Fibroblast of lung (primary cell): Measurements from ENCODE around the gene CEACAM18. TPM values are rescaled to one million over a fixed set of nuclear protein-coding genes. Genes with fewer than 3 reads are reported as not detected.

ENCODE experiments used
- DNase-seq, 2 donors: peaks; one replicate each; pipeline versions ENCODE4 v3.0.0 to v3.0.0-alpha.2; 2010; ENCODE audit warnings: low read depth in 2 of 2
- H2AFZ ChIP-seq: 2 replicates; pipeline ENCODE4 v1.5.1; 2012; ENCODE audit warnings: low read length, control low read depth, inconsistent platforms
- H3K27ac ChIP-seq: 2 replicates; pipeline ENCODE4 v1.5.1; 2011; ENCODE audit warnings: low read length, control low read depth; ENCODE audit not compliant: insufficient read depth
- H3K27me3 ChIP-seq: 2 replicates; pipeline ENCODE4 v1.5.1; 2011; ENCODE audit warnings: mild to moderate bottlenecking, low read length; ENCODE audit not compliant: control insufficient read depth, insufficient read depth
- H3K36me3 ChIP-seq: 2 replicates; pipeline ENCODE4 v1.5.1; 2011; ENCODE audit warnings: low read length; ENCODE audit not compliant: control insufficient read depth, insufficient read depth
- H3K4me1 ChIP-seq: 2 replicates; pipeline ENCODE4 v1.5.1; 2011; ENCODE audit warnings: low read length; ENCODE audit not compliant: control insufficient read depth, insufficient read depth; ENCODE audit errors: extremely low read depth
- H3K4me2 ChIP-seq: 2 replicates; pipeline ENCODE4 v1.5.1; 2011; ENCODE audit warnings: low read length, control low read depth; ENCODE audit not compliant: insufficient read depth; ENCODE audit errors: extremely low read depth
- H3K4me3 ChIP-seq, 4 experiments: fragments of 200-600 bp in 1 of 4; sonication (generic) in 1 of 4; replicated peaks in 1 of 4; 2 replicates each; pipeline ENCODE4 v1.5.1; 2011 to 2016; ENCODE audit warnings: low read length in 4 of 4, low read depth in 3 of 4, mild to moderate bottlenecking in 3 of 4, control low read depth in 2 of 4, inconsistent platforms in 1 of 4, mixed read lengths in 1 of 4; ENCODE audit not compliant: insufficient read depth in 1 of 4; ENCODE audit errors: control extremely low read depth in 1 of 4
- H3K79me2 ChIP-seq: 2 replicates; pipeline ENCODE4 v1.5.1; 2012; ENCODE audit warnings: mild to moderate bottlenecking, low read length, inconsistent platforms; ENCODE audit not compliant: control insufficient read depth, insufficient read depth
- H3K9ac ChIP-seq: 2 replicates; pipeline ENCODE4 v1.5.1; 2011; ENCODE audit warnings: mild to moderate bottlenecking, low read length, control low read depth; ENCODE audit not compliant: insufficient read depth
- H3K9me3 ChIP-seq: 2 replicates; pipeline ENCODE4 v1.5.1; 2012; ENCODE audit warnings: low read depth, low read length; ENCODE audit not compliant: control insufficient read depth, insufficient read depth
- H4K20me1 ChIP-seq: 2 replicates; pipeline ENCODE4 v1.5.1; 2011; ENCODE audit warnings: low read length; ENCODE audit not compliant: control insufficient read depth, insufficient read depth; ENCODE audit errors: extremely low read depth
- EZH2 ChIP-seq: IDR thresholded peaks from 2 replicates; pipeline ENCODE4 v1.5.1; 2012; ENCODE audit warnings: low read length, control low read depth, mild to moderate bottlenecking; ENCODE audit errors: missing control alignments
- polyA plus RNA-seq, 2 donors: library from polyadenylated mRNA; depleted of rRNA in 1 of 2; stranded (reverse) in 1 of 2; unstranded in 1 of 2; fragments of >200 nt; gene quantifications; 2 replicates each; pipeline ENCODE4 v1.2.1, GENCODE V29; 2011 to 2012; ENCODE audit warnings: missing spikeins in 1 of 2
- total RNA-seq: library from RNA; depleted of rRNA; stranded (reverse); fragments of >200 nt; gene quantifications from 2 replicates; pipeline ENCODE4 v1.2.1, GENCODE V29; 2014
- TF ChIP-seq, protein P1 (sequence below), 2 donors: IDR thresholded peaks in 1 of 2; conservative IDR thresholded peaks in 1 of 2; 1 replicate in 1 of 2; 2 replicates in 1 of 2; pipeline ENCODE4 v1.5.1; 2011 to 2012; ENCODE audit warnings: low read length in 2 of 2, control low read depth in 1 of 2, inconsistent platforms in 1 of 2, low read depth in 1 of 2, mild to moderate bottlenecking in 1 of 2

CEACAM18 gene
- total and polyA plus RNA-seq, 2 donors (not counting 1 experiment from before 2014, with no cell fraction given), result not detected

DNA sequence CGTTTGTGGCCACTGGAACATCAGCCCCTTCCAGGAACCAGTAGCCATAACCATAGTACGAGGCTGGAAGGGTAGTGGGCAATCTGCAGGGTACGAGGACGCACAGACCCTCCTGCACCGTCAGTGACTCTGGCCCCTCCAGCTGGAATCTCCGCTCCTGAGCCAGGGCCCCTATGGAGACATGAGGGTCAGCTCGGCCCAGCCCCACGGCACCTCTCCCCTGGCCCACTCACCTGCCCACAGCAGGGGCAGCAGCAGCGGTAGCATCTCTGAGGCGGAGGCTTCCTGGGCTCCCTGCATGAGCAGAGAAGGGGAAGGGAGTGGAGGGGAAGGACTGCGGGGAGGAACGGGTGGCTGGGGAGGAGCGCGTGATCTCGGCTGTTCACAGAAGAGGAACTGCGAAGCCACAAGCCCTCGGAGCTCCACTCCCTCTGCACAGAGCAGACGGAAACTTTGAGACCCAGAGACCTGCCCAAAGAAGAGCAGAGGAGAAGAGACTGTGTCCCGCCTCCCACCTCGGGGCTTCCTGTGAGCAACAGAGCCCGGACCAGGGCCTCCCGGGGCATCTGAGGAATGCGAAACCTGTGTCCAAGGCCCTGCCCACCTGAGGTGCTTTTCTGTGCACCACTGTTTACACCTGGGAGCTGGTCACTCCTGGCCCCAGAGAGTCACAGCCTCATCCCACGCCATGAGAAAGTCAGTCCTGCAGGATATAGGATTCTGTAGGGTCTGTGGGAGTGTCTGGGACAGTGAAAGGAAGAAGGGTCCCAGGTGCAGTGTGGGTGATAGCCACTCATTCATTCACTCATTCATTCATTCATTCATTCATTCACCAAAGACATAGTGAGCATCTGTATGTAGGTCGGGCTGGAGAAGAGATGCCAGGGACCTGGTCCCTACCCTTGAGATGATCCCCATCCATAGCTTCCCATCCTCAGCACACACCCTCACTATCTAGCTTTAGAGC lies 53.3 kb downstream of the CEACAM18 start, which contains the start of gene SIGLEC6:
Gene SIGLEC6 (minus strand): TSS at position 322 of the 967 bp plus-strand sequence. CDS start 22 bp downstream, at position 300.
- no peak within 1 kb of the TSS for H3K27ac ChIP-seq
- TF ChIP-seq EZH2, result no peak
- TF ChIP-seq, protein P1, sequence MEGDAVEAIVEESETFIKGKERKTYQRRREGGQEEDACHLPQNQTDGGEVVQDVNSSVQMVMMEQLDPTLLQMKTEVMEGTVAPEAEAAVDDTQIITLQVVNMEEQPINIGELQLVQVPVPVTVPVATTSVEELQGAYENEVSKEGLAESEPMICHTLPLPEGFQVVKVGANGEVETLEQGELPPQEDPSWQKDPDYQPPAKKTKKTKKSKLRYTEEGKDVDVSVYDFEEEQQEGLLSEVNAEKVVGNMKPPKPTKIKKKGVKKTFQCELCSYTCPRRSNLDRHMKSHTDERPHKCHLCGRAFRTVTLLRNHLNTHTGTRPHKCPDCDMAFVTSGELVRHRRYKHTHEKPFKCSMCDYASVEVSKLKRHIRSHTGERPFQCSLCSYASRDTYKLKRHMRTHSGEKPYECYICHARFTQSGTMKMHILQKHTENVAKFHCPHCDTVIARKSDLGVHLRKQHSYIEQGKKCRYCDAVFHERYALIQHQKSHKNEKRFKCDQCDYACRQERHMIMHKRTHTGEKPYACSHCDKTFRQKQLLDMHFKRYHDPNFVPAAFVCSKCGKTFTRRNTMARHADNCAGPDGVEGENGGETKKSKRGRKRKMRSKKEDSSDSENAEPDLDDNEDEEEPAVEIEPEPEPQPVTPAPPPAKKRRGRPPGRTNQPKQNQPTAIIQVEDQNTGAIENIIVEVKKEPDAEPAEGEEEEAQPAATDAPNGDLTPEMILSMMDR (conservative IDR thresholded peaks at IDR 0.05 in 1 of 2, IDR thresholded peaks at IDR 0.05 in 1 of 2; ENCODE audit: low read depth in 1 of 2, low read length in 2 of 2), result no peak

GRCh38 chr19:51535535-51535934 lies 57.2 kb downstream of the CEACAM18 start:
- Histone ChIP-seq H3K4me2 (no peak overlapping the region), H4K20me1 (no peaks in the 10 kb centered on the region), H2AFZ (no peak overlapping the region), H3K9ac (no peak overlapping the region), H3K4me3 (no peak overlapping the region), H3K4me1 (no peaks in the 10 kb centered on the region), H3K27me3 (no peaks in the 10 kb centered on the region), H3K36me3 (no peaks in the 10 kb centered on the region), H3K9me3 (no peaks in the 10 kb centered on the region), H3K79me2 (no peaks in the 10 kb centered on the region), H3K27ac (no peak overlapping the region)
- no peak for DNase-seq
- TF ChIP-seq, protein P1 (conservative IDR thresholded peaks at IDR 0.05 in 1 of 2, IDR thresholded peaks at IDR 0.05 in 1 of 2; ENCODE audit: low read depth in 1 of 2, low read length in 2 of 2), result no peak
- no peak for TF ChIP-seq EZH2

More for the DNA sequence above, 53.3 kb downstream of the CEACAM18 start, which contains the start of gene SIGLEC6:
- no peak within 1 kb of the TSS for H2AFZ ChIP-seq
- H3K36me3 ChIP-seq, result no peaks in the 10 kb centered on the region
- no peak within 1 kb of the TSS for H3K4me3 ChIP-seq
- H3K9me3 ChIP-seq, result no peaks in the 10 kb centered on the region
- no peak within 1 kb of the TSS for H3K9ac ChIP-seq
- H3K79me2 ChIP-seq, result no peaks in the 10 kb centered on the region
- no peaks in the 10 kb centered on the region for H4K20me1 ChIP-seq
- DNase-seq, result no peak
- no peak within 1 kb of the TSS for H3K4me2 ChIP-seq
- H3K4me1 ChIP-seq, result no peaks in the 10 kb centered on the region
- no peaks in the 10 kb centered on the region for H3K27me3 ChIP-seq

GRCh38 chr19:51539821-51540366 lies 61.6 kb downstream of the CEACAM18 start:
- TF ChIP-seq, protein P1 (conservative IDR thresholded peaks at IDR 0.05 in 1 of 2, IDR thresholded peaks at IDR 0.05 in 1 of 2; ENCODE audit: low read depth in 1 of 2, low read length in 2 of 2), result no peak
- no peak for TF ChIP-seq EZH2
- H3K36me3 ChIP-seq, result no peaks in the 10 kb centered on the region
- no peaks in the 10 kb centered on the region for H3K4me1 ChIP-seq

More at GRCh38 chr19:51539821-51540366, 61.6 kb downstream of the CEACAM18 start:
- H3K27me3 ChIP-seq, result no peaks in the 10 kb centered on the region
- H2AFZ ChIP-seq, result no peak overlapping the region
- DNase-seq, result no peak
- H3K4me3 ChIP-seq, result no peak overlapping the region
- H3K4me2 ChIP-seq, result no peak overlapping the region
- H3K9me3 ChIP-seq, result no peaks in the 10 kb centered on the region
- no peak overlapping the region for H3K27ac ChIP-seq
- H3K79me2 ChIP-seq, result no peaks in the 10 kb centered on the region
- no peaks in the 10 kb centered on the region for H4K20me1 ChIP-seq
- H3K9ac ChIP-seq, result no peak overlapping the region
